ENCODE results near the gene NDRG3. TPM values are rescaled to one million over a fixed set of nuclear protein-coding genes. Genes with fewer than 3 reads are reported as not detected.

NDRG3 gene
- total and polyA plus RNA-seq, 10 of the 15 experiments (the other 5 are each of a cell fraction or from before 2014, with no cell fraction given), result 11.2 to 29.7 (median 14.9) TPM

DNA sequence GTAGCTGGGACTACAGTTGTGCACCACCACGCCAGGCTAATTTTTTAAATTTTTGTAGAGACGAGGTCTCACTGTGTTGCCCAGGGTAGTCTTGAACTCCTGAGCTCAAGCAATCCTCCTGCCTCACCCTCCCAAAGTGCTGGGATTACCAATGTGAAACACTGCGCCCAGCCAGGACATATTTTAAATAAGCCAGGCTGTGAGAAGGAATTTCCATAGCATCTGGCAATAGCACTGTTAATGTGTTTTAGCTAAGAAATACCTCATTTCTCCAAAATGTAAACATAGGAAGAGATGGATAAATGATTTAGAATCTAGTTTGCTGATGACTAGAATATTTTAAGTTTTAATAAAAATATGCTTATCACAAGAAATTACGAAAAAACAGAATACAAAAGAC lies 72.9 kb downstream of the NDRG3 start:
- Histone ChIP-seq H3K27ac (ENCODE audit: control insufficient read depth, insufficient read depth) (no peak overlapping the region), H3K4me3 (no peak overlapping the region), H3K4me2 (ENCODE audit: control insufficient read depth, insufficient read depth) (no peak overlapping the region), H3K4me1 (ENCODE audit: control insufficient read depth, insufficient read depth, low read length) (no peaks in the 10 kb centered on the region), H3K9ac (ENCODE audit: control insufficient read depth, insufficient read depth, low read length) (no peak overlapping the region), H3K79me2 (ENCODE audit: control insufficient read depth, insufficient read depth, low read length) (no peaks in the 10 kb centered on the region), H4K20me1 (ENCODE audit: control insufficient read depth, insufficient read depth) (no peaks in the 10 kb centered on the region), H3K27me3 (replicated peaks in 1 of 2; ENCODE audit: control insufficient read depth in 2 of 2, insufficient read depth in 2 of 2, low read length in 1 of 2) (no peaks in the 10 kb centered on the region), H2AFZ (ENCODE audit: control insufficient read depth, low read depth, low read length) (no peak overlapping the region), H3K36me3 (ENCODE audit: control insufficient read depth in 2 of 2, insufficient read depth in 2 of 2, low read length in 1 of 2) (no peaks in the 10 kb centered on the region), H3K9me3 (replicated peaks; ENCODE audit: control insufficient read depth, insufficient read depth, low read length) (no peaks in the 10 kb centered on the region)
- no peak for TF ChIP-seq ZNF384 (IDR thresholded peaks at IDR 0.05; ENCODE audit: borderline replicate concordance, low read depth, low read length)
- no peak for TF ChIP-seq BMI1 (IDR thresholded peaks at IDR 0.05; ENCODE audit: borderline replicate concordance)
- no peak for TF ChIP-seq KDM1A (IDR thresholded peaks at IDR 0.05; ENCODE audit: borderline replicate concordance)
- TF ChIP-seq MEF2A (IDR thresholded peaks at IDR 0.05; ENCODE audit: insufficient read depth, low read depth, low read length), result no peak
- TF ChIP-seq RB1 (IDR thresholded peaks at IDR 0.05; ENCODE audit: borderline replicate concordance), result no peak
- TF ChIP-seq POLR2A (IDR thresholded peaks at IDR 0.05; ENCODE audit: low read depth, low read length), result no peak
- no peak for TF ChIP-seq CBX3 (IDR thresholded peaks at IDR 0.05; ENCODE audit: borderline replicate concordance, low read depth)
- TF ChIP-seq HCFC1 (IDR thresholded peaks at IDR 0.05; ENCODE audit: low read length), result no peak
- TF ChIP-seq TAF1 (IDR thresholded peaks at IDR 0.05; ENCODE audit: borderline replicate concordance, low read depth, low read length), result no peak
- FAIRE-seq (no peak), DNase-seq (ENCODE audit: low read depth, low spot score) (no peak), ATAC-seq (no peak)
- 98% methylated on average over 4 of the region's 4 CpGs for WGBS (ENCODE audit: insufficient coverage, insufficient replicate concordance, low lambda C conversion rate, missing lambda C conversion rate)
- RAD21 ChIA-PET (ENCODE audit: unreplicated experiment), result no interaction called here
- intact Hi-C loops (cut with micrococcal nuclease; ENCODE audit: unreplicated experiment), result loop anchor here (5.0 kb wide), 1 partner anchor 214 kb away; no protein-coding TSS in a partner anchor
- POLR2A ChIA-PET, result no interaction called here
- CTCF ChIA-PET, result no interaction called here
- BruUV-seq (replicated peaks), result no TSS peak
- SMC1A ChIA-PET (ENCODE audit: uncharacterized antibody, unreplicated experiment), result interaction anchor here (0.6 kb wide), 1 partner anchor 140 kb away, joined by 3 read pairs; no protein-coding TSS in a partner anchor
- in situ Hi-C loops (cut with MboI), result no loop called here
